HG03045 (cell line): ENCODE measurements around the gene OR2B3.
"Not testable (repeated sequence)": the region's sequence is repeated elsewhere in the genome, so short reads cannot be mapped to it uniquely, and the experiment has no call there.

Source experiments
- ATAC-seq: cut with Tn5 transposase; IDR thresholded peaks from one replicate; pipeline ENCODE4 v1.9.1; 2021; ENCODE audit warnings: mild to moderate bottlenecking, moderate library complexity; ENCODE audit not compliant: unreplicated experiment

The OR2B3 gene, protein sequence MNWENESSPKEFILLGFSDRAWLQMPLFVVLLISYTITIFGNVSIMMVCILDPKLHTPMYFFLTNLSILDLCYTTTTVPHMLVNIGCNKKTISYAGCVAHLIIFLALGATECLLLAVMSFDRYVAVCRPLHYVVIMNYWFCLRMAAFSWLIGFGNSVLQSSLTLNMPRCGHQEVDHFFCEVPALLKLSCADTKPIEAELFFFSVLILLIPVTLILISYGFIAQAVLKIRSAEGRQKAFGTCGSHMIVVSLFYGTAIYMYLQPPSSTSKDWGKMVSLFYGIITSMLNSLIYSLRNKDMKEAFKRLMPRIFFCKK

DNA sequence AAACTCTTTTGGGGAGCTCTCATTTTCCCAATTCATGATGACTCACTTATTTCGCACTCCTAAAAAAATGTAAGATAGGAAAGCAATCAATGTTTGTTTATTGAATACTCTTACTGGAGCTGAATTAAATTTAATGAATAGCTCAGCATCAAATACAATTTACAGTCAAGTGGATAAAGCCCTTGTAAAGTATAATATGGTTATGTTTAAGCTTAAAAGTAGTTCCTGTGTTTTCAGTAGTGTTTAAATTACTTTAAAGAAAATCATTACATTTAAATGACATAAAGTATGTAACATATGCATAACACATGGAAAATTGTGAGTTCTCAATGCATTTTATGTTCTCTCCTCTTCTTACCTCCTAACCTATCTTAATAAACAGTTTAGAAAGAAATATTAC, at the start of gene OR2B3:
OR2B3 (minus strand) TSS at position 101 of the 400 bp plus-strand sequence; CDS start at position 36, 65 bp downstream.
- no peak for ATAC-seq

DNA sequence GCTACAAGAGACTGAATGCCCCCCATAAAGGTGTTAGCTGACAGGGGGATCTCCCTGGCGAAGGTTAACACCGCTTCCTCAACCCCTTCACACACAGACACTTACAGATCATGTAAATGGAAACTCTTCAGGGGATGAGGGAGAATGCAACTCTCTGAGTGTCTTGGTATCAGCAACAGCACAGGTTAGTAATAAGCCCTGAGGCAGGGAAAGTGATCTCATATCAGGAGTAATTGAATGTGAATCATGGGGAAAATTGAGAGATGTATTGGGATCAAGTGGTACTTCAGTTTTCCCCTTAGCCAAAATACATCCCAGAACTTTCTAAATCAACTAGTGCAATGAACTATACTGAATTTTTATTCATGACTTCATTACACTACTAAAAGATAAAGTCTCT, 44.6 kb upstream of the OR2B3 start:
- ATAC-seq = no peak

- no peak for ATAC-seq
Measured at GRCh38 chr6:29130644-29131043, 43.5 kb upstream of the OR2B3 start.

- ATAC-seq = no peak
Measured at GRCh38 chr6:29129326-29130012, 42.4 kb upstream of the OR2B3 start.

DNA sequence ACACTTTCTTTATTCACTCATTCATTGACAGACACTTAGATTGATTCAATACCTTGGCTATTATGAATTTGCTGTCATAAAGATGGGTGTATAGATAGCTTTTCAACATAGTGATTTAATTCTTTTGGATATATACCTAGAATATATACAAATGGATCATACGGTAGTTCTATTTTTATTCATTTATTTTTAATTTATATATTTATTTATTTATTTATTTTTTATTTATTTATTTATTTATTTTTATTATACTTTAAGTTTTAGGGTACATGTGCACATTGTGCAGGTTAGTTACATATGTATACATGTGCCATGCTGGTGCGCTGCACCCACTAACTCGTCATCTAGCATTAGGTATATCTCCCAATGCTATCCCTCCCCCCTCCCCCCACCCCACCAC, 27.9 kb upstream of the OR2B3 start:
- ATAC-seq = not testable (repeated sequence)

- ATAC-seq = no peak
Measured at GRCh38 chr6:29112135-29112534, 25.0 kb upstream of the OR2B3 start.

- ATAC-seq = no peak
Measured at GRCh38 chr6:29107758-29108157, 20.6 kb upstream of the OR2B3 start, which contains the start of gene OR2J3. OR2J3 (plus strand) TSS chr6:29108058; CDS start chr6:29111891, 3,833 bp downstream.

GRCh38 chr6:29099190-29099589, 12.1 kb upstream of the OR2B3 start, which contains the start of gene OR2J1:
OR2J1 (plus strand) TSS chr6:29099490; CDS start chr6:29100943, 1,453 bp downstream.
- ATAC-seq = no peak

DNA sequence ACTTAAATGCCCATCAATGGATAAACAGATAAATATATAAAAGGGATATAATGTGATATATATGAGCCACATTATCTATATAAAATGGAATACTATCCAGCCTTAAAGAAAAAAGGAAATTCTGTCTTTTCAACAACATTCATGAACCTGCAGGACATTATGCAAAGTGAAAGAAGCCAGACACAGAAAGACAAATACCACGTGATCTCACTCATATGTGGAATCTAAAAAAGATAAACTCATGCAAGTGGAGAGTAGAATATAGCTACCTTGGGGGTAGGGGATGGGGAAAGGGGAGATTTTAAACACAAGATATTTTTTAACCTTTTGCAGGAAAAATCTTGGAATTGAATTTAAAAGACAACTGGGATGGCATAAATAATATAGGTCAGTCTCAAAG, 10.7 kb upstream of the OR2B3 start:
- no peak for ATAC-seq

GRCh38 chr6:29092957-29093356, 5.8 kb upstream of the OR2B3 start:
- no peak for ATAC-seq

- no peak for ATAC-seq
Measured at GRCh38 chr6:29082457-29082856, 4.7 kb downstream of the OR2B3 start.

DNA sequence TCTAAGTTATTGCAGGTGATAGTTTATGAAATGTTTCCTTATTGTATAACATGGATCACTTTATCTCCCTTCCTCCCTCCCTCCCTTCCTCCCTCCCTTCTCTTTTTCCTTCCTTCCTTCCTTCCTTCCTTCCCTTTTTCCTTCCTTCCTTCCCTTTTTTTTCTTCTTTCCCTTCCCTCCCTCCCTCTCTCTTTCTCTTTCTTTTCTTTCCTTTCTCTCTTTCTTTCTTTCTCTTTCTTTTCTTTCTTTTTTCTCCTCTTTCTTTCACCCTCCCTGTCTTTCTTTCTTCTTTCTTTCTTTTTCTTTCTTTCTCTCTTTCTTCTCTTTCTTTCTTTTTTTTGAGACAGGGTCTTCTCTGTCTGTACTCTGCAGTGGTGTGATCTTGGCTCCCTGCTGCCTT, 5.8 kb downstream of the OR2B3 start:
- ATAC-seq = no peak

- ATAC-seq = no peak
Measured at GRCh38 chr6:29079203-29079602, 7.9 kb downstream of the OR2B3 start.

GRCh38 chr6:29071831-29072723, 15.0 kb downstream of the OR2B3 start:
- no peak for ATAC-seq

- ATAC-seq = no peak
Measured at GRCh38 chr6:29051680-29052079, 35.4 kb downstream of the OR2B3 start.

DNA sequence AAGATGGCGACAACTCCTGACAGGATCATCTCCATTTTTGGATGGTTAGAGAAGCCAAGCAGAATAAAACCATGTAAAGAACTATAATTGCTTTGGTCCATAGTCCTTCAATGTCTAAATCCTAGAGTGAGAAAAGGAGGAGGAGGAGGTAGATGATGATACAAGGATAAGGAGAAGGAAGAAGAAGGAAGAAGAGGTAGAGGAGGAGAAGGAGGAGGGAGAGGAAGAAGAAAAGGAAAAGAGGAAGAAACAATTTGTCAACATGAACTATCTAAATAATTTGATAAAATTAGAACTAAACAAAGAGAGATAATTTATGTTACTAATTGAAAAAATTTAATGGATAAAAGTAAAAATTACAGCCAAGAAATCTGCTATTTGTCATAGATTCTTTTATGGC, 42.0 kb downstream of the OR2B3 start, which contains the start of gene OR2W1:
OR2W1 (minus strand) TSS at position 101 of the 400 bp plus-strand sequence; CDS start at position 101, 0 bp downstream.
- ATAC-seq = no peak
